MCF 10A (cell line): ENCODE measurements around the gene TYW5. TPM values are rescaled to one million over a fixed set of nuclear protein-coding genes. Genes with fewer than 3 reads are reported as not detected.

Experiments used
- BruUV-seq: library from RNA; stranded (reverse); fragments of 400-500 nt; replicated peaks from 2 replicates; lab custom pipeline; 2021; lab: Mats Ljungman, UMichigan
- CTCF ChIA-PET: fragments of 300-600 bp; sonication (Branson Sonifier 250); formaldehyde crosslinking; extraction: SDS; loops from one replicate; lab custom pipeline; 2021; ENCODE audit warnings: antibody characterized with exemption, inconsistent platforms; lab: Yijun Ruan, JAX
- POLR2A ChIA-PET: fragments of 300-600, 350-650 bp; sonication (Branson Sonifier 250); formaldehyde crosslinking; extraction: SDS; loops from one replicate; lab custom pipeline; 2020; ENCODE audit warnings: antibody characterized with exemption, inconsistent platforms; lab: Yijun Ruan, JAX
- DNase-seq: peaks from one replicate; pipeline ENCODE4 v3.0.0-alpha.2; 2018; ENCODE audit not compliant: unreplicated experiment
- H3K27ac Mint-ChIP-seq: one replicate; pipeline ENCODE4 v1.8.0; 2022; ENCODE audit warnings: mild to moderate bottlenecking, low read depth, mixed read lengths; ENCODE audit not compliant: unreplicated experiment
- H3K27me3 Mint-ChIP-seq: one replicate; pipeline ENCODE4 v1.8.0; 2022; ENCODE audit warnings: mixed read lengths; ENCODE audit not compliant: insufficient read depth, unreplicated experiment
- H3K36me3 Mint-ChIP-seq: one replicate; pipeline ENCODE4 v1.8.0; 2022; ENCODE audit warnings: mild to moderate bottlenecking, moderate library complexity, mixed read lengths; ENCODE audit not compliant: insufficient read depth, unreplicated experiment
- H3K4me1 Mint-ChIP-seq: one replicate; pipeline ENCODE4 v1.8.0; 2022; ENCODE audit warnings: mixed read lengths; ENCODE audit not compliant: insufficient read depth, unreplicated experiment
- H3K4me3 Mint-ChIP-seq: one replicate; pipeline ENCODE4 v1.8.0; 2022; ENCODE audit warnings: mild to moderate bottlenecking, moderate library complexity, mixed read lengths; ENCODE audit not compliant: unreplicated experiment
- H3K9me3 Mint-ChIP-seq: one replicate; pipeline ENCODE4 v1.8.0; 2022; ENCODE audit warnings: mixed read lengths; ENCODE audit not compliant: unreplicated experiment
- CTCF ChIP-seq: fragments of 200-600 bp; IDR thresholded peaks from one replicate; pipeline ENCODE4 v1.8.0; 2022; ENCODE audit warnings: antibody characterized with exemption, mild to moderate bottlenecking; ENCODE audit not compliant: unreplicated experiment
- intact Hi-C: fragments of 100-400 bp; cut with micrococcal nuclease; formaldehyde crosslinking; loops from 2 replicates; pipeline ENCODE4 v1.14.1; 2022
- total RNA-seq: library from RNA; stranded (reverse); gene quantifications from 2 replicates; pipeline ENCODE4 v1.2.3, GENCODE V29; 2022

Gene TYW5
- total RNA-seq, 1 experiment from 2014 or later: 11.1 TPM

- BruUV-seq: no TSS peak
- peaks cover 18% of the 10 kb centered on the region for H3K4me1 Mint-ChIP-seq
These were observed 4.9 kb downstream of the TYW5 start for GRCh38 chr2:199950396-199950795.

GRCh38 chr2:199946836-199947235 lies 8.5 kb downstream of the TYW5 start:
- POLR2A ChIA-PET: interaction anchor here (1.2 kb wide), 1 partner anchor 11 kb away, joined by 5 read pairs; no protein-coding TSS in a partner anchor
- CTCF ChIA-PET: no interaction called here

More at GRCh38 chr2:199950396-199950795, 4.9 kb downstream of the TYW5 start:
- Mint-ChIP-seq H3K36me3 (peaks cover 52% of the 10 kb centered on the region), H3K27ac (no peak overlapping the region), H3K9me3 (no peaks in the 10 kb centered on the region), H3K4me3 (no peak overlapping the region), H3K27me3 (no peaks in the 10 kb centered on the region)
- CTCF ChIA-PET: interaction anchor here (1.3 to 1.8 kb wide), 2 partner anchors 10 to 531 kb away, joined by 3 to 9 read pairs; no protein-coding TSS in a partner anchor
- POLR2A ChIA-PET: interaction anchor here (0.6 to 1.0 kb wide), 2 partner anchors 9 to 549 kb away, joined by 3 read pairs; no protein-coding TSS in a partner anchor
- DNase-seq: no peak
- intact Hi-C loops: no loop called here
- no peak for TF ChIP-seq CTCF

GRCh38 chr2:199946196-199946595 lies 9.1 kb downstream of the TYW5 start:
- intact Hi-C loops: loop anchor here (10.0 kb wide), 1 partner anchor 91 kb away; the partner anchor contains the start of gene FTCDNL1
- DNase-seq: no peak
- Mint-ChIP-seq H3K36me3 (peaks cover 76% of the 10 kb centered on the region), H3K4me3 (no peak overlapping the region), H3K27me3 (no peaks in the 10 kb centered on the region), H3K9me3 (no peaks in the 10 kb centered on the region), H3K4me1 (peaks cover 8% of the 10 kb centered on the region), H3K27ac (no peak overlapping the region)
- no TSS peak for BruUV-seq
- ChIA-PET POLR2A (interaction anchor here (1.1 to 1.2 kb wide), 3 partner anchors 10 to 28 kb away, joined by 3 to 5 read pairs (median 3); no protein-coding TSS in a partner anchor), CTCF (interaction anchor here (0.7 kb wide), 1 partner anchor 12 kb away, joined by 3 read pairs; no protein-coding TSS in a partner anchor)
- no peak for TF ChIP-seq CTCF

More at GRCh38 chr2:199946836-199947235, 8.5 kb downstream of the TYW5 start:
- Mint-ChIP-seq H3K27me3 (no peaks in the 10 kb centered on the region), H3K4me3 (no peak overlapping the region), H3K27ac (no peak overlapping the region), H3K9me3 (no peaks in the 10 kb centered on the region), H3K36me3 (peaks cover 76% of the 10 kb centered on the region), H3K4me1 (peaks cover 13% of the 10 kb centered on the region)
- DNase-seq: no peak
- no peak for TF ChIP-seq CTCF
- intact Hi-C loops: loop anchor here (10.0 kb wide), 1 partner anchor 92 kb away; the partner anchor contains the start of gene FTCDNL1
- TSS peak; percentile 1 for BruUV-seq

GRCh38 chr2:199943373-199943772 lies 11.9 kb downstream of the TYW5 start:
- no peaks in the 10 kb centered on the region for H3K27me3 Mint-ChIP-seq
- no TSS peak for BruUV-seq
- peaks cover 75% of the 10 kb centered on the region for H3K36me3 Mint-ChIP-seq
- POLR2A ChIA-PET: interaction anchor here (0.9 to 1.2 kb wide), 2 partner anchors 11 to 209 kb away, joined by 3 to 4 read pairs; no protein-coding TSS in a partner anchor
- no peak for TF ChIP-seq CTCF
- CTCF ChIA-PET: interaction anchor here (0.6 to 1.4 kb wide), 4 partner anchors 11 to 648 kb away, joined by 3 to 4 read pairs (median 3); no protein-coding TSS in a partner anchor
- intact Hi-C loops: loop anchor here (10.0 kb wide), 1 partner anchor 89 kb away; the partner anchor contains the start of gene FTCDNL1
- no peak overlapping the region for H3K4me3 Mint-ChIP-seq
- H3K4me1 Mint-ChIP-seq: no peaks in the 10 kb centered on the region
- no peak for DNase-seq
- no peak overlapping the region for H3K27ac Mint-ChIP-seq
- no peaks in the 10 kb centered on the region for H3K9me3 Mint-ChIP-seq
